Suprapubic skin (tissue), 4 donors: ENCODE measurements around the gene GALR2.

Experiments used
- POLR2A ChIP-seq, 2 donors: fragments of 450-650 bp; IDR thresholded peaks; one replicate each; pipeline ENCODE4 v1.6.1; 2017; ENCODE audit warnings: antibody characterized with exemption in 2 of 2, mild to moderate bottlenecking in 2 of 2, moderate library complexity in 2 of 2
- POLR2AphosphoS5 ChIP-seq, 3 donors: sonication (generic); formaldehyde crosslinking; IDR thresholded peaks; one replicate each; pipeline ENCODE4 v1.6.1; 2017; ENCODE audit warnings: antibody characterized with exemption in 3 of 3
- TF ChIP-seq, protein P1 (sequence below), 2 donors: fragments of 200-600 bp in 1 of 2; fragments of 450-650 bp in 1 of 2; sonication (generic) in 1 of 2; IDR thresholded peaks; one replicate each; pipeline ENCODE4 v1.5.1; 2016 to 2019; ENCODE audit warnings: antibody characterized with exemption in 2 of 2, mild to moderate bottlenecking in 1 of 2, moderate library complexity in 1 of 2

DNA sequence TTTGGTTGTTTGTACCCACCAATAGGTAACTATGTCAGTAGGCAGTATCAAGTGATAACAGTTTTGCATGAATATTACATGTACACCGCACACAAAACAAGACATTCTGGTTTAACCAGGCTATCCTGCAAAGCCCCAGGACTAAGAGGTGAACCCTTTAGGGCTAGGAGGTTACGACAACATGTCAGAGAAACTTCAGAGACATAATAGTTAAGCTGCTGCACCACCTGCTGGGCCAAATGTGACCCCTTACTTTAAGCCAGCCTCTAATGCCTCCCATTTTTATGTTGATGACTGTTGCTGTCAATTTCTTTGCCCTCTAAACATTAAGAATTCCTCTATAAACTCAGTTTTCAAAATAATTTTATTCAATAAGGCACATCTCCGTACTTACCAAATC is 17.7 kb upstream of the GALR2 start:
- TF ChIP-seq, protein P1, sequence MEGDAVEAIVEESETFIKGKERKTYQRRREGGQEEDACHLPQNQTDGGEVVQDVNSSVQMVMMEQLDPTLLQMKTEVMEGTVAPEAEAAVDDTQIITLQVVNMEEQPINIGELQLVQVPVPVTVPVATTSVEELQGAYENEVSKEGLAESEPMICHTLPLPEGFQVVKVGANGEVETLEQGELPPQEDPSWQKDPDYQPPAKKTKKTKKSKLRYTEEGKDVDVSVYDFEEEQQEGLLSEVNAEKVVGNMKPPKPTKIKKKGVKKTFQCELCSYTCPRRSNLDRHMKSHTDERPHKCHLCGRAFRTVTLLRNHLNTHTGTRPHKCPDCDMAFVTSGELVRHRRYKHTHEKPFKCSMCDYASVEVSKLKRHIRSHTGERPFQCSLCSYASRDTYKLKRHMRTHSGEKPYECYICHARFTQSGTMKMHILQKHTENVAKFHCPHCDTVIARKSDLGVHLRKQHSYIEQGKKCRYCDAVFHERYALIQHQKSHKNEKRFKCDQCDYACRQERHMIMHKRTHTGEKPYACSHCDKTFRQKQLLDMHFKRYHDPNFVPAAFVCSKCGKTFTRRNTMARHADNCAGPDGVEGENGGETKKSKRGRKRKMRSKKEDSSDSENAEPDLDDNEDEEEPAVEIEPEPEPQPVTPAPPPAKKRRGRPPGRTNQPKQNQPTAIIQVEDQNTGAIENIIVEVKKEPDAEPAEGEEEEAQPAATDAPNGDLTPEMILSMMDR (IDR thresholded peaks at IDR 0.05), result peak in 1 of 2 donors; percentile 27
- peak in 1 of 3 donors; percentile 70 for TF ChIP-seq POLR2AphosphoS5 (IDR thresholded peaks at IDR 0.05)
- TF ChIP-seq POLR2A (IDR thresholded peaks at IDR 0.05), result no peak
